IMR-90 (cell line): ENCODE results near the gene KIAA0825. TPM values are rescaled to one million over a fixed set of nuclear protein-coding genes. Genes with fewer than 3 reads are reported as not detected.

ENCODE experiments used
- ATAC-seq: fragments of 200-7000 bp; cut with Tn5 transposase; 2 replicates; pipeline ENCODE4 v1.9.1; 2020; ENCODE audit warnings: low read depth, mild to moderate bottlenecking, moderate library complexity
- BruUV-seq: library from RNA; stranded (reverse); fragments of 400-500 nt; replicated peaks from 2 replicates; lab custom pipeline; 2021; lab: Mats Ljungman, UMichigan
- CTCF ChIA-PET: fragments of 300-600 bp; formaldehyde crosslinking; extraction: SDS; loops from one replicate; lab custom pipeline; 2021; ENCODE audit warnings: antibody characterized with exemption; lab: Yijun Ruan, JAX
- POLR2A ChIA-PET: fragments of 300-600 bp; sonication (Branson Sonifier 250); formaldehyde crosslinking; loops from one replicate; lab custom pipeline; 2022; ENCODE audit warnings: antibody characterized with exemption; ENCODE audit not compliant: unreplicated experiment; lab: Charles Lee
- DNase-seq: peaks from one replicate; pipeline ENCODE4 v3.0.0; 2013
- H2AFZ ChIP-seq: replicated peaks from 2 replicates; pipeline ENCODE3; 2013; ENCODE audit warnings: low read length, mild to moderate bottlenecking; ENCODE audit not compliant: poor library complexity
- H2AK5ac ChIP-seq: 2 replicates; pipeline ENCODE4 v1.6.1; 2013; ENCODE audit warnings: low read depth, low read length, inconsistent platforms
- H2AK9ac ChIP-seq: replicated peaks from 2 replicates; pipeline ENCODE3; 2013; ENCODE audit warnings: mild to moderate bottlenecking, low read depth, low read length, moderate library complexity; ENCODE audit not compliant: poor library complexity
- H2BK120ac ChIP-seq: 2 replicates; pipeline ENCODE4 v1.6.1; 2013; ENCODE audit warnings: low read depth, low read length, inconsistent platforms
- H2BK15ac ChIP-seq: 3 replicates; pipeline ENCODE4 v1.6.1; 2013; ENCODE audit warnings: low read depth, low read length, inconsistent platforms
- H2BK20ac ChIP-seq: 2 replicates; pipeline ENCODE4 v1.6.1; 2013; ENCODE audit warnings: low read depth, mild to moderate bottlenecking, inconsistent platforms, low read length, moderate library complexity
- H2BK5ac ChIP-seq: 2 replicates; pipeline ENCODE4 v1.6.1; 2013; ENCODE audit warnings: mild to moderate bottlenecking, low read depth, low read length, inconsistent platforms; ENCODE audit not compliant: poor library complexity, severe bottlenecking
- H3K14ac ChIP-seq: replicated peaks from 2 replicates; pipeline ENCODE4 v1.6.1; 2013; ENCODE audit warnings: low read depth, low read length, inconsistent platforms
- H3K18ac ChIP-seq: 2 replicates; pipeline ENCODE4 v1.6.1; 2013; ENCODE audit warnings: low read depth, low read length, control low read depth
- H3K23ac ChIP-seq: 2 replicates; pipeline ENCODE4 v1.6.1; 2013; ENCODE audit warnings: low read depth, low read length, inconsistent platforms
- H3K27ac ChIP-seq: 2 replicates; pipeline ENCODE4 v1.5.1; 2013; ENCODE audit warnings: mild to moderate bottlenecking, control low read depth, low read length; ENCODE audit not compliant: insufficient read depth
- H3K27me3 ChIP-seq: 2 replicates; pipeline ENCODE4 v1.6.1; 2013; ENCODE audit warnings: low read length; ENCODE audit not compliant: control insufficient read depth, insufficient read depth
- H3K36me3 ChIP-seq: 2 replicates; pipeline ENCODE4 v1.6.1; 2013; ENCODE audit warnings: low read length, mixed read lengths; ENCODE audit not compliant: control insufficient read depth, insufficient read depth
- H3K4ac ChIP-seq: 2 replicates; pipeline ENCODE4 v1.6.1; 2013; ENCODE audit warnings: low read depth, low read length, inconsistent platforms
- H3K4me1 ChIP-seq: 2 replicates; pipeline ENCODE4 v1.6.1; 2013; ENCODE audit warnings: low read length, mixed read lengths; ENCODE audit not compliant: control insufficient read depth, insufficient read depth
- H3K4me2 ChIP-seq: 2 replicates; pipeline ENCODE4 v1.6.1; 2013; ENCODE audit warnings: low read depth, mild to moderate bottlenecking, control low read depth, low read length, moderate library complexity
- H3K4me3 ChIP-seq: 2 replicates; pipeline ENCODE4 v1.5.1; 2013; ENCODE audit warnings: low read depth, mild to moderate bottlenecking, control low read depth, low read length, moderate library complexity; ENCODE audit not compliant: insufficient read depth
- H3K56ac ChIP-seq: 2 replicates; pipeline ENCODE4 v1.6.1; 2013; ENCODE audit warnings: low read length, inconsistent platforms; ENCODE audit not compliant: insufficient read depth; ENCODE audit errors: extremely low read depth
- H3K79me1 ChIP-seq, 2 experiments: 2 replicates each; pipeline ENCODE4 v1.6.1; 2013; ENCODE audit warnings: low read length in 2 of 2, inconsistent platforms in 1 of 2, low read depth in 1 of 2
- H3K9ac ChIP-seq: 2 replicates; pipeline ENCODE4 v1.6.1; 2013; ENCODE audit warnings: low read depth, low read length, control low read depth
- H3K9me1 ChIP-seq: 2 replicates; pipeline ENCODE4 v1.6.1; 2013; ENCODE audit warnings: low read length, inconsistent platforms; ENCODE audit not compliant: insufficient read depth
- H3K9me3 ChIP-seq: 2 replicates; pipeline ENCODE4 v1.6.1; 2013; ENCODE audit warnings: low read length; ENCODE audit not compliant: control insufficient read depth, insufficient read depth
- H4K20me1 ChIP-seq: 2 replicates; pipeline ENCODE4 v1.6.1; 2013; ENCODE audit warnings: low read length, inconsistent platforms; ENCODE audit not compliant: insufficient read depth
- H4K5ac ChIP-seq: 2 replicates; pipeline ENCODE4 v1.6.1; 2013; ENCODE audit warnings: mild to moderate bottlenecking, low read depth, low read length, control low read depth
- H4K8ac ChIP-seq, 2 experiments: 2 replicates each; pipeline ENCODE4 v1.6.1; 2013; ENCODE audit warnings: low read depth in 2 of 2, low read length in 2 of 2, control low read depth in 1 of 2, inconsistent platforms in 1 of 2
- H4K91ac ChIP-seq: 2 replicates; pipeline ENCODE4 v1.6.1; 2013; ENCODE audit warnings: low read depth, low read length, inconsistent platforms; ENCODE audit not compliant: insufficient read depth
- BHLHE40 ChIP-seq: fragments of 150-350 bp; IDR thresholded peaks from 2 replicates; pipeline ENCODE4 v1.6.1; 2016; ENCODE audit warnings: mild to moderate bottlenecking, low read depth, low read length
- CHD1 ChIP-seq: IDR thresholded peaks from 2 replicates; pipeline ENCODE4 v1.6.1; 2012; ENCODE audit warnings: low read depth, low read length, improper control_type of control experiment
- FOS ChIP-seq: fragments of 150-350 bp; IDR thresholded peaks from 2 replicates; pipeline ENCODE4 v1.6.1; 2016; ENCODE audit warnings: low read depth, low read length
- MAFK ChIP-seq: IDR thresholded peaks from 2 replicates; pipeline ENCODE4 v1.6.1; 2012; ENCODE audit warnings: low read depth, low read length, improper control_type of control experiment
- MXI1 ChIP-seq: IDR thresholded peaks from 2 replicates; pipeline ENCODE4 v1.6.1; 2012; ENCODE audit warnings: low read depth, mild to moderate bottlenecking, low read length, moderate library complexity, borderline replicate concordance
- NFE2L2 ChIP-seq: fragments of 150-350 bp; IDR thresholded peaks from 2 replicates; pipeline ENCODE4 v1.6.1; 2016; ENCODE audit warnings: low read depth, mild to moderate bottlenecking, low read length
- POLR2A ChIP-seq: IDR thresholded peaks from 2 replicates; pipeline ENCODE4 v1.6.1; 2012; ENCODE audit warnings: mild to moderate bottlenecking, low read depth, low read length
- RAD21 ChIP-seq: IDR thresholded peaks from 2 replicates; pipeline ENCODE4 v1.6.1; 2012; ENCODE audit warnings: low read length, improper control_type of control experiment
- RCOR1 ChIP-seq: IDR thresholded peaks from 2 replicates; pipeline ENCODE4 v1.6.1; 2012; ENCODE audit warnings: mild to moderate bottlenecking, low read length, improper control_type of control experiment; ENCODE audit not compliant: insufficient replicate concordance
- RFX5 ChIP-seq: IDR thresholded peaks from 2 replicates; pipeline ENCODE4 v1.8.0; 2012; ENCODE audit warnings: low read depth, mild to moderate bottlenecking, low read length, moderate library complexity
- WGBS, 2 experiments: methylation state at CpG; one replicate each; pipeline versions ENCODE4 v1.1.5 to v1.1.7; 2013; ENCODE audit warnings: missing lambda C conversion rate in 2 of 2; ENCODE audit not compliant: insufficient read length in 1 of 2; ENCODE audit errors: extremely low coverage in 2 of 2; 5-methylcytosine and 5-hydroxymethylcytosine counted together
- dilution Hi-C: fragments of 300-500 bp; cut with HindIII; formaldehyde crosslinking; loops from one replicate; pipeline ENCODE4 v1.14.3; 2018; ENCODE audit warnings: low sequenced_read_pairs; ENCODE audit not compliant: unreplicated experiment
- in situ Hi-C: fragments of 300-500 bp; cut with MboI; formaldehyde crosslinking; loops from 3 replicates; pipeline ENCODE4 v1.14.3; 2019; ENCODE audit warnings: low sequenced_read_pairs, inconsistent platforms, mixed read lengths
- intact Hi-C: fragments of 100-400 bp; cut with micrococcal nuclease; formaldehyde crosslinking; loops from 2 replicates; pipeline ENCODE4 v1.10.0; 2022
- polyA plus RNA-seq, 3 experiments: library from polyadenylated mRNA; depleted of rRNA; stranded (reverse); fragments of >200 nt; gene quantifications; 2 replicates each; pipeline ENCODE4 v1.2.3, GENCODE V29; 2012; ENCODE audit warnings: low replicate concordance in 1 of 3
- total RNA-seq: library from RNA; depleted of rRNA; stranded (reverse); fragments of >200 nt; gene quantifications from 2 replicates; pipeline ENCODE4 v1.2.3, GENCODE V29; 2012
- TF ChIP-seq, protein P1 (sequence below): fragments of 150-350 bp; IDR thresholded peaks from 2 replicates; pipeline ENCODE4 v1.6.1; 2017; ENCODE audit warnings: mild to moderate bottlenecking, antibody characterized with exemption, low read length, low read depth

The KIAA0825 gene
- total and polyA plus RNA-seq, 2 of the 4 experiments (the other 2 are of a cell fraction) = 0.46 to 1.8 TPM

DNA sequence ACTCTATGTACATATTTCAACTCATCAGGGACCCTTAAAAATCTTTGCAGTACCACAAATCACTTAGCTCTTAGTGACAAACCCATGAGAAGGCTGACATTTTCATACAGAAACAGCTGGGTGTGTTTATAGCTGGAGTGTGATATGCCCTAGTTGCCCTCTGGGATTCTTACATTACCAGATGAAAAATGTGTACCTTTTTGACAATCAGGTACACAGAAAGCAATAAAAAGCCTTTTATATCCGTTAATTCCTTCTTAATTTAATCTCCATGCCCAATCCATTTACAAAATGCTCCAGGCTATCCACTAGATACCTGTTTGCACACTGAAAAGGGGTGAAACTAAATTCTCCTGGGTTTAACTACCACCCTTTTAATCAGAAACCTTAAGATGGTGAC, 222.9 kb downstream of the KIAA0825 start:
- Histone ChIP-seq H3K4me1 (no peaks in the 10 kb centered on the region), H2BK5ac (no peak overlapping the region), H4K5ac (no peak overlapping the region), H2AFZ (no peak overlapping the region), H3K56ac (no peak overlapping the region), H4K8ac (no peak overlapping the region), H3K9me3 (no peaks in the 10 kb centered on the region), H3K18ac (no peak overlapping the region), H3K27me3 (no peaks in the 10 kb centered on the region), H3K9me1 (no peaks in the 10 kb centered on the region), H3K4ac (no peak overlapping the region), H3K27ac (no peak overlapping the region), H2AK9ac (no peak overlapping the region), H2BK15ac (no peak overlapping the region), H3K4me3 (no peak overlapping the region), H4K20me1 (no peaks in the 10 kb centered on the region), H3K23ac (no peak overlapping the region), H3K79me1 (no peaks in the 10 kb centered on the region), H2BK120ac (no peak overlapping the region), H4K91ac (no peak overlapping the region), H3K4me2 (no peak overlapping the region), H3K9ac (no peak overlapping the region), H3K36me3 (no peaks in the 10 kb centered on the region), H3K14ac (no peak overlapping the region), H2AK5ac (no peak overlapping the region), H2BK20ac (no peak overlapping the region)
- WGBS, 2 experiments = no CpG with 5 or more reads among the region's 1 CpG
- POLR2A ChIA-PET = no interaction called here
- BruUV-seq = no TSS peak
- dilution Hi-C loops (no loop called here), intact Hi-C loops (no loop called here), in situ Hi-C loops (no loop called here)
- TF ChIP-seq RAD21 (no peak), MAFK (no peak), FOS (no peak), CHD1 (no peak), BHLHE40 (no peak), MXI1 (no peak), RFX5 (no peak), POLR2A (no peak), NFE2L2 (no peak), RCOR1 (no peak)
- TF ChIP-seq, protein P1, sequence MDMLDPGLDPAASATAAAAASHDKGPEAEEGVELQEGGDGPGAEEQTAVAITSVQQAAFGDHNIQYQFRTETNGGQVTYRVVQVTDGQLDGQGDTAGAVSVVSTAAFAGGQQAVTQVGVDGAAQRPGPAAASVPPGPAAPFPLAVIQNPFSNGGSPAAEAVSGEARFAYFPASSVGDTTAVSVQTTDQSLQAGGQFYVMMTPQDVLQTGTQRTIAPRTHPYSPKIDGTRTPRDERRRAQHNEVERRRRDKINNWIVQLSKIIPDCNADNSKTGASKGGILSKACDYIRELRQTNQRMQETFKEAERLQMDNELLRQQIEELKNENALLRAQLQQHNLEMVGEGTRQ = no peak
- DNase-seq = no peak
- ATAC-seq = no peak
- CTCF ChIA-PET = no interaction called here
